Caco-2 (cell line): ENCODE results near the gene GJA3. TPM values are rescaled to one million over a fixed set of nuclear protein-coding genes. Genes with fewer than 3 reads are reported as not detected.

Source experiments
- BruUV-seq: library from RNA; stranded (reverse); fragments of 400-500 nt; replicated peaks from 2 replicates; lab custom pipeline; 2021; lab: Mats Ljungman, UMichigan
- CTCF ChIA-PET: fragments of 300-600 bp; sonication (Branson Sonifier 250); formaldehyde crosslinking; loops from one replicate; lab custom pipeline; 2022; ENCODE audit warnings: antibody characterized with exemption; lab: Charles Lee
- POLR2A ChIA-PET: fragments of 300-600 bp; sonication (Branson Sonifier 250); formaldehyde crosslinking; loops from one replicate; lab custom pipeline; 2022; ENCODE audit warnings: antibody characterized with exemption; lab: Charles Lee
- DNase-seq, 2 experiments: peaks; one replicate each; pipeline versions ENCODE4 v3.0.0 to v3.0.0-alpha.2; 2020 to 2022
- H3K27me3 ChIP-seq: replicated peaks from 2 replicates; pipeline ENCODE4 v1.6.0; 2011; ENCODE audit warnings: low read length; ENCODE audit not compliant: control insufficient read depth, insufficient read depth
- H3K36me3 ChIP-seq: 2 replicates; pipeline ENCODE4 v1.5.1; 2011; ENCODE audit warnings: low read length; ENCODE audit not compliant: control insufficient read depth, insufficient read depth
- H3K4me1 ChIP-seq: fragments of 250-450 bp; sonication (Bioruptor Pico); 2 replicates; pipeline ENCODE4 v1.5.1; 2020; ENCODE audit warnings: mild to moderate bottlenecking
- H3K4me3 ChIP-seq: 2 replicates; pipeline ENCODE4 v1.5.1; 2011; ENCODE audit warnings: low read depth, mild to moderate bottlenecking, control low read depth, low read length
- H3K9me3 ChIP-seq: fragments of 250-450 bp; sonication (Bioruptor Pico); 2 replicates; pipeline ENCODE4 v1.5.1; 2020; ENCODE audit warnings: mild to moderate bottlenecking, moderate library complexity
- H3K27ac Mint-ChIP-seq: one replicate; pipeline ENCODE4 v1.8.0; 2022; ENCODE audit warnings: mixed read lengths; ENCODE audit not compliant: unreplicated experiment
- H3K27me3 Mint-ChIP-seq: one replicate; pipeline ENCODE4 v1.8.0; 2022; ENCODE audit warnings: mixed read lengths; ENCODE audit not compliant: insufficient read depth, unreplicated experiment
- H3K36me3 Mint-ChIP-seq: one replicate; pipeline ENCODE4 v1.8.0; 2022; ENCODE audit warnings: mild to moderate bottlenecking, mixed read lengths; ENCODE audit not compliant: insufficient read depth, unreplicated experiment
- H3K4me1 Mint-ChIP-seq: one replicate; pipeline ENCODE4 v1.8.0; 2022; ENCODE audit warnings: low read depth, mixed read lengths; ENCODE audit not compliant: unreplicated experiment
- H3K4me3 Mint-ChIP-seq: one replicate; pipeline ENCODE4 v1.8.0; 2022; ENCODE audit warnings: mild to moderate bottlenecking, moderate library complexity, mixed read lengths; ENCODE audit not compliant: unreplicated experiment
- H3K9me3 Mint-ChIP-seq: one replicate; pipeline ENCODE4 v1.8.0; 2022; ENCODE audit warnings: mixed read lengths; ENCODE audit not compliant: unreplicated experiment
- CTCF ChIP-seq, 2 experiments: fragments of 200-600 bp in 1 of 2; IDR thresholded peaks; 1 replicate in 1 of 2; 2 replicates in 1 of 2; pipeline versions ENCODE4 v1.5.1 to v1.8.0; 2011 to 2022; ENCODE audit warnings: antibody characterized with exemption in 1 of 2, control low read depth in 1 of 2, inconsistent platforms in 1 of 2, low read depth in 1 of 2, low read length in 1 of 2, mild to moderate bottlenecking in 1 of 2, moderate library complexity in 1 of 2; ENCODE audit not compliant: insufficient read depth in 1 of 2, severe bottlenecking in 1 of 2, unreplicated experiment in 1 of 2
- intact Hi-C: fragments of 100-400 bp; cut with micrococcal nuclease; formaldehyde crosslinking; loops from one replicate; pipeline ENCODE4 v1.10.0; 2022; ENCODE audit not compliant: unreplicated experiment
- total RNA-seq: library from RNA; stranded (reverse); gene quantifications from 2 replicates; pipeline ENCODE4 v1.2.3, GENCODE V29; 2022

The GJA3 gene
- total RNA-seq, 1 experiment from 2014 or later = 0.11 TPM

DNA sequence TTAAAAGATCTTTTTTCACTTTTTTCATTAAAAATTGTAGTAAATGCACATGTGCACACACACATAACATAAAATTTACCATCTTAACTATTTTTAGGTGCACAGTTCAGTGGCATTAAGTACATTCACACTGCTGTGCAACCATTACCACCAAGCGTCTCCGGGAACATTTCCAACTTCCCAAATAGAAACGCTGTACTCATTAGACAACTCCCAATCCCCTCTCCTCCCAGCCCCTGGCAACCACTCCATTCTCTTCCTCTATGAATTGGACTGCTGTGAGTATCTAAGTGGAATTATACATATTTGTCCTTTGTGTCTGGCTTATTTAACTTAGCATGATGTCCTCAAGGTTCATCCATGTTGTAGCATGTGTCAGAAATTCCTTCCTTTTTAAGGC, 20.3 kb upstream of the GJA3 start:
- BruUV-seq = no TSS peak
- H3K9me3 Mint-ChIP-seq = no peaks in the 10 kb centered on the region
- H3K4me3 ChIP-seq = no peak overlapping the region
- H3K27me3 Mint-ChIP-seq = peaks cover 7% of the 10 kb centered on the region
- ChIA-PET CTCF (interaction anchor here (1.4 kb wide), 1 partner anchor 522 kb away, joined by 4 read pairs; the partner anchor contains the start of gene IL17D), POLR2A (no interaction called here)
- H3K4me1 Mint-ChIP-seq = no peaks in the 10 kb centered on the region
- no peak for DNase-seq
- H3K4me1 ChIP-seq = no peaks in the 10 kb centered on the region
- intact Hi-C loops = no loop called here
- H3K27ac Mint-ChIP-seq = no peak overlapping the region
- no peaks in the 10 kb centered on the region for H3K36me3 Mint-ChIP-seq
- TF ChIP-seq CTCF (IDR thresholded peaks at IDR 0.05; ENCODE audit: insufficient read depth in 1 of 2, low read depth in 1 of 2, low read length in 1 of 2, severe bottlenecking in 1 of 2, unreplicated experiment in 1 of 2) = no peak
- no peaks in the 10 kb centered on the region; the same call in 1 of the 2 replicates for H3K27me3 ChIP-seq
- H3K4me3 Mint-ChIP-seq = no peak overlapping the region
- H3K36me3 ChIP-seq = no peaks in the 10 kb centered on the region
- H3K9me3 ChIP-seq = no peaks in the 10 kb centered on the region

- H3K4me3 Mint-ChIP-seq = no peak overlapping the region
- DNase-seq = no peak
- no TSS peak for BruUV-seq
- no peaks in the 10 kb centered on the region for H3K9me3 Mint-ChIP-seq
- Histone ChIP-seq H3K36me3 (no peaks in the 10 kb centered on the region), H3K9me3 (no peaks in the 10 kb centered on the region), H3K4me1 (peaks cover 11% of the 10 kb centered on the region), H3K4me3 (no peak overlapping the region), H3K27me3 (no peaks in the 10 kb centered on the region)
- peaks cover 7% of the 10 kb centered on the region for H3K27me3 Mint-ChIP-seq
- POLR2A ChIA-PET = no interaction called here
- H3K4me1 Mint-ChIP-seq = peaks cover 15% of the 10 kb centered on the region
- no peaks in the 10 kb centered on the region for H3K36me3 Mint-ChIP-seq
- intact Hi-C loops = no loop called here
- TF ChIP-seq CTCF (IDR thresholded peaks at IDR 0.05; ENCODE audit: insufficient read depth in 1 of 2, low read depth in 1 of 2, low read length in 1 of 2, severe bottlenecking in 1 of 2, unreplicated experiment in 1 of 2) = no peak
- CTCF ChIA-PET = no interaction called here
- peak overlapping the region; percentile 7 for H3K27ac Mint-ChIP-seq
These were observed 17.3 kb upstream of the GJA3 start for GRCh38 chr13:20178156-20178555.

GRCh38 chr13:20177049-20177831, 16.4 kb upstream of the GJA3 start:
- no peaks in the 10 kb centered on the region for H3K9me3 ChIP-seq
- Mint-ChIP-seq H3K27me3 (peaks cover 3% of the 10 kb centered on the region), H3K9me3 (no peaks in the 10 kb centered on the region), H3K36me3 (no peaks in the 10 kb centered on the region), H3K4me3 (no peak overlapping the region), H3K27ac (no peak overlapping the region), H3K4me1 (peaks cover 15% of the 10 kb centered on the region)
- POLR2A ChIA-PET = no interaction called here
- BruUV-seq = no TSS peak
- intact Hi-C loops = no loop called here
- CTCF ChIA-PET = no interaction called here
- DNase-seq = no peak
- H3K27me3 ChIP-seq = no peaks in the 10 kb centered on the region
- no peak overlapping the region for H3K4me3 ChIP-seq
- H3K36me3 ChIP-seq = no peaks in the 10 kb centered on the region
- peaks cover 11% of the 10 kb centered on the region for H3K4me1 ChIP-seq
- no peak for TF ChIP-seq CTCF (IDR thresholded peaks at IDR 0.05; ENCODE audit: insufficient read depth in 1 of 2, low read depth in 1 of 2, low read length in 1 of 2, severe bottlenecking in 1 of 2, unreplicated experiment in 1 of 2)
